ENCODE data around the gene TLCD3B.

DNA sequence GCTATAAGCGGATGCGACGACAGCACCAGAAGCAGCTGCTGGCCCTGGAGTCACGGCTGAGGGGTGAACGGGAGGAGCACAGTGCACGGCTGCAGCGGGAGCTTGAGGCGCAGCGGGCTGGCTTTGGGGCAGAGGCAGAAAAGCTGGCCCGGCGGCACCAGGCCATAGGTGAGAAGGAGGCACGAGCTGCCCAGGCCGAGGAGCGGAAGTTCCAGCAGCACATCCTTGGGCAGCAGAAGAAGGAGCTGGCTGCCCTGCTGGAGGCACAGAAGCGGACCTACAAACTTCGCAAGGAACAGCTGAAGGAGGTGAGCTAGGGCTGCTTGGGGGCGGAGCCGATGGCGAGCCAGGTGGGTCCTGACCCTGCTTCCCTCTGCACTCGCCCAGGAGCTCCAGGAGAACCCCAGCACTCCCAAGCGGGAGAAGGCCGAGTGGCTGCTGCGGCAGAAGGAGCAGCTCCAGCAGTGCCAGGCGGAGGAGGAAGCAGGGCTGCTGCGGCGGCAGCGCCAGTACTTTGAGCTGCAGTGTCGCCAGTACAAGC is 45.7 kb downstream of the TLCD3B start:
- no peak for TF ChIP-seq POLR2AphosphoS5 (IDR thresholded peaks at IDR 0.05)
- TF ChIP-seq CTCF (IDR thresholded peaks at IDR 0.05) = no peak
- TF ChIP-seq EP300 (IDR thresholded peaks at IDR 0.05) = no peak
